ENCODE data around the gene PSMF1.

DNA sequence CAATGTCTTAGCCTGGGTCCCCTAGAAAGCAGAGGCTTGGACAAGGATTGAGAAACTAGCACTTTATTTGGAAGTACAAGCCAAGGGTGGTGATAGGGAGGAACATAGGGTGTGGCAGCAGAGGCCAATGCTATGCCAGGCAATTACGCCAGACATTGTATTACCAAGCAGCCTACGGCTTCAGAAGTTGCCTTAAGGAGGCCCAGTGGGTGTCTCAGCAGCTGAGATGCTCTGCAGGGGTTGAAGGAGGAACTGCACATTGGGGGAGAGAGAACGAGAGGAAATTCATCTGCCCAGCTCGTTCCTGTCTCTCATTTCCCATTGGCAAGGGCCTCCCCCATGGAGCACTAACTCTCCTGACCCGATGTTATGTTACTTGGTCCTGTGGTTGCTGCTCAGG, 85.7 kb downstream of the PSMF1 start:
- TF ChIP-seq EZH2 (IDR thresholded peaks at IDR 0.05; ENCODE audit: borderline replicate concordance, low read length) = no peak
- TF ChIP-seq, protein P1, sequence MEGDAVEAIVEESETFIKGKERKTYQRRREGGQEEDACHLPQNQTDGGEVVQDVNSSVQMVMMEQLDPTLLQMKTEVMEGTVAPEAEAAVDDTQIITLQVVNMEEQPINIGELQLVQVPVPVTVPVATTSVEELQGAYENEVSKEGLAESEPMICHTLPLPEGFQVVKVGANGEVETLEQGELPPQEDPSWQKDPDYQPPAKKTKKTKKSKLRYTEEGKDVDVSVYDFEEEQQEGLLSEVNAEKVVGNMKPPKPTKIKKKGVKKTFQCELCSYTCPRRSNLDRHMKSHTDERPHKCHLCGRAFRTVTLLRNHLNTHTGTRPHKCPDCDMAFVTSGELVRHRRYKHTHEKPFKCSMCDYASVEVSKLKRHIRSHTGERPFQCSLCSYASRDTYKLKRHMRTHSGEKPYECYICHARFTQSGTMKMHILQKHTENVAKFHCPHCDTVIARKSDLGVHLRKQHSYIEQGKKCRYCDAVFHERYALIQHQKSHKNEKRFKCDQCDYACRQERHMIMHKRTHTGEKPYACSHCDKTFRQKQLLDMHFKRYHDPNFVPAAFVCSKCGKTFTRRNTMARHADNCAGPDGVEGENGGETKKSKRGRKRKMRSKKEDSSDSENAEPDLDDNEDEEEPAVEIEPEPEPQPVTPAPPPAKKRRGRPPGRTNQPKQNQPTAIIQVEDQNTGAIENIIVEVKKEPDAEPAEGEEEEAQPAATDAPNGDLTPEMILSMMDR (IDR thresholded peaks at IDR 0.05; ENCODE audit: low read length) = no peak

Data from OCI-LY1 (cell line).